GM23338 (cell line): ENCODE data around the gene CACNA1C.

Source experiments
- CREB1 ChIP-seq: fragments of 250-450 bp; sonication (Bioruptor Pico); IDR thresholded peaks from 2 replicates; pipeline ENCODE4 v1.5.0; 2020; ENCODE audit warnings: low read depth, mild to moderate bottlenecking, moderate library complexity
- EZH2 ChIP-seq: fragments of 200-600 bp; sonication (generic); IDR thresholded peaks from one replicate; pipeline ENCODE4 v1.8.0; 2017; ENCODE audit warnings: antibody characterized with exemption, mild to moderate bottlenecking, low read depth; ENCODE audit not compliant: unreplicated experiment
- EZH2phosphoT487 ChIP-seq: fragments of 200-600 bp; sonication (generic); IDR thresholded peaks from one replicate; pipeline ENCODE4 v1.8.1; 2018; ENCODE audit warnings: antibody characterized with exemption; ENCODE audit not compliant: unreplicated experiment
- POLR2AphosphoS5 ChIP-seq: IDR thresholded peaks from 2 replicates; pipeline ENCODE4 v1.6.1; 2016; ENCODE audit warnings: antibody characterized with exemption, low read depth
- TF ChIP-seq, protein P1 (sequence below): IDR thresholded peaks from one replicate; pipeline ENCODE4 v1.6.1; 2018; ENCODE audit warnings: antibody characterized with exemption; ENCODE audit not compliant: unreplicated experiment
- TF ChIP-seq, protein P2 (sequence below), 2 experiments: fragments of 200-600 bp in 1 of 2; sonication (generic) in 1 of 2; conservative IDR thresholded peaks; 2 replicates each; pipeline versions ENCODE4 v1.5.1 to v1.6.1; 2016 to 2017; ENCODE audit warnings: antibody characterized with exemption in 2 of 2, low read depth in 2 of 2, mild to moderate bottlenecking in 2 of 2, moderate library complexity in 1 of 2

- no peak for TF ChIP-seq EZH2
- TF ChIP-seq, protein P1, sequence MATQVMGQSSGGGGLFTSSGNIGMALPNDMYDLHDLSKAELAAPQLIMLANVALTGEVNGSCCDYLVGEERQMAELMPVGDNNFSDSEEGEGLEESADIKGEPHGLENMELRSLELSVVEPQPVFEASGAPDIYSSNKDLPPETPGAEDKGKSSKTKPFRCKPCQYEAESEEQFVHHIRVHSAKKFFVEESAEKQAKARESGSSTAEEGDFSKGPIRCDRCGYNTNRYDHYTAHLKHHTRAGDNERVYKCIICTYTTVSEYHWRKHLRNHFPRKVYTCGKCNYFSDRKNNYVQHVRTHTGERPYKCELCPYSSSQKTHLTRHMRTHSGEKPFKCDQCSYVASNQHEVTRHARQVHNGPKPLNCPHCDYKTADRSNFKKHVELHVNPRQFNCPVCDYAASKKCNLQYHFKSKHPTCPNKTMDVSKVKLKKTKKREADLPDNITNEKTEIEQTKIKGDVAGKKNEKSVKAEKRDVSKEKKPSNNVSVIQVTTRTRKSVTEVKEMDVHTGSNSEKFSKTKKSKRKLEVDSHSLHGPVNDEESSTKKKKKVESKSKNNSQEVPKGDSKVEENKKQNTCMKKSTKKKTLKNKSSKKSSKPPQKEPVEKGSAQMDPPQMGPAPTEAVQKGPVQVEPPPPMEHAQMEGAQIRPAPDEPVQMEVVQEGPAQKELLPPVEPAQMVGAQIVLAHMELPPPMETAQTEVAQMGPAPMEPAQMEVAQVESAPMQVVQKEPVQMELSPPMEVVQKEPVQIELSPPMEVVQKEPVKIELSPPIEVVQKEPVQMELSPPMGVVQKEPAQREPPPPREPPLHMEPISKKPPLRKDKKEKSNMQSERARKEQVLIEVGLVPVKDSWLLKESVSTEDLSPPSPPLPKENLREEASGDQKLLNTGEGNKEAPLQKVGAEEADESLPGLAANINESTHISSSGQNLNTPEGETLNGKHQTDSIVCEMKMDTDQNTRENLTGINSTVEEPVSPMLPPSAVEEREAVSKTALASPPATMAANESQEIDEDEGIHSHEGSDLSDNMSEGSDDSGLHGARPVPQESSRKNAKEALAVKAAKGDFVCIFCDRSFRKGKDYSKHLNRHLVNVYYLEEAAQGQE = no peak
- TF ChIP-seq, protein P2, sequence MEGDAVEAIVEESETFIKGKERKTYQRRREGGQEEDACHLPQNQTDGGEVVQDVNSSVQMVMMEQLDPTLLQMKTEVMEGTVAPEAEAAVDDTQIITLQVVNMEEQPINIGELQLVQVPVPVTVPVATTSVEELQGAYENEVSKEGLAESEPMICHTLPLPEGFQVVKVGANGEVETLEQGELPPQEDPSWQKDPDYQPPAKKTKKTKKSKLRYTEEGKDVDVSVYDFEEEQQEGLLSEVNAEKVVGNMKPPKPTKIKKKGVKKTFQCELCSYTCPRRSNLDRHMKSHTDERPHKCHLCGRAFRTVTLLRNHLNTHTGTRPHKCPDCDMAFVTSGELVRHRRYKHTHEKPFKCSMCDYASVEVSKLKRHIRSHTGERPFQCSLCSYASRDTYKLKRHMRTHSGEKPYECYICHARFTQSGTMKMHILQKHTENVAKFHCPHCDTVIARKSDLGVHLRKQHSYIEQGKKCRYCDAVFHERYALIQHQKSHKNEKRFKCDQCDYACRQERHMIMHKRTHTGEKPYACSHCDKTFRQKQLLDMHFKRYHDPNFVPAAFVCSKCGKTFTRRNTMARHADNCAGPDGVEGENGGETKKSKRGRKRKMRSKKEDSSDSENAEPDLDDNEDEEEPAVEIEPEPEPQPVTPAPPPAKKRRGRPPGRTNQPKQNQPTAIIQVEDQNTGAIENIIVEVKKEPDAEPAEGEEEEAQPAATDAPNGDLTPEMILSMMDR (conservative IDR thresholded peaks at IDR 0.05; ENCODE audit: low read depth in 2 of 2) = no peak; a peak in 1 of 4 replicates
- TF ChIP-seq EZH2phosphoT487 = no peak
- TF ChIP-seq CREB1 (CRISPR knock-in tag) = no peak
- no peak for TF ChIP-seq POLR2AphosphoS5
These were observed 251.4 kb downstream of the CACNA1C start for GRCh38 chr12:2304223-2304622.
